DND-41 (cell line): ENCODE results near the gene DPP3.

Experiments
- CTCF ChIP-seq: IDR thresholded peaks from 2 replicates; pipeline ENCODE4 v1.5.1; 2012; ENCODE audit warnings: borderline replicate concordance, low read length, moderate library complexity, mild to moderate bottlenecking; ENCODE audit not compliant: poor library complexity, severe bottlenecking; ENCODE audit errors: extremely low read depth
- EZH2 ChIP-seq: IDR thresholded peaks from 3 replicates; pipeline ENCODE4 v1.6.1; 2012; ENCODE audit warnings: borderline replicate concordance, low read depth, mild to moderate bottlenecking, moderate library complexity, low read length, inconsistent platforms; ENCODE audit not compliant: severe bottlenecking

- no peak for TF ChIP-seq CTCF
- TF ChIP-seq EZH2: no peak
These were observed 47.6 kb upstream of the DPP3 start for GRCh38 chr11:66432597-66432996.
